AG04449 (cell line): ENCODE measurements around the gene PHC2.

Source experiments
- CTCF ChIA-PET: fragments of 350-600 bp; formaldehyde crosslinking; extraction: SDS; loops from one replicate; lab custom pipeline; 2021; ENCODE audit warnings: antibody characterized with exemption; lab: Yijun Ruan, JAX
- POLR2A ChIA-PET: fragments of 400-600, 350-600 bp; formaldehyde crosslinking; extraction: SDS; loops from one replicate; lab custom pipeline; 2020; ENCODE audit warnings: antibody characterized with exemption, inconsistent platforms; lab: Yijun Ruan, JAX
- DNase-seq: peaks from one replicate; pipeline ENCODE4 v3.0.0-alpha.2; 2010; ENCODE audit warnings: low read depth, low spot score
- H3K4me3 ChIP-seq: 2 replicates; pipeline ENCODE4 v1.5.1; 2011; ENCODE audit warnings: low read depth, mild to moderate bottlenecking, control low read depth, low read length
- CTCF ChIP-seq: IDR thresholded peaks from one replicate; pipeline ENCODE4 v1.5.1; 2011; ENCODE audit warnings: mild to moderate bottlenecking, moderate library complexity, low read length, control low read depth, inconsistent platforms; ENCODE audit not compliant: insufficient read depth; ENCODE audit errors: missing control alignments

Gene PHC2

DNA sequence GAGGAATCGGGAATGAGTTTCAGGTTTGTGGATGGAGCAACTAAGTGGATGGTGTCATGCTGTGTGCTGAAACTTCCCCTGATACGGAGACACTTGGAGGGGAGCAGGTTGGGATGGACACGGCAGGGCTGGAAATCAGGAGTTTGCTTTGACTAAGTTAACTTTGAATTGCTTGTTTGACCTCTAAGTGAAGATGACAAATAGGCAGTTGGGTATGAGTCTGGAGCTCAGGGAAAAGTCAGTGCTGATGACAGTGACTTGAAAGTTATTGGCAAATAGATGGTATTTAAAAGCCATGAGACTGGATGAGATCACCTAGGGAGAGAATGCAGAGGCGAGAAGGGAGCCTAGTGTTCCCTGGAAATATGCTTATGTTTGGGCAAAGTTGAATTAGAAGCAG is 28.8 kb upstream of the PHC2 start:
- ChIA-PET CTCF (interaction anchor here (0.8 to 7.1 kb wide), 5 partner anchors 10 to 164 kb away, joined by 3 to 124 read pairs (median 21); no protein-coding TSS in a partner anchor), POLR2A (interaction anchor here (0.9 to 1.2 kb wide), 2 partner anchors 12 to 113 kb away, joined by 3 to 4 read pairs; no protein-coding TSS in a partner anchor)

GRCh38 chr1:33456502-33456886 is 25.6 kb upstream of the PHC2 start:
- CTCF ChIA-PET = interaction anchor here (0.6 to 7.1 kb wide), 36 partner anchors 8 to 362 kb away, joined by 3 to 124 read pairs (median 6); partner anchors contain the start of gene A3GALT2
- DNase-seq = no peak
- POLR2A ChIA-PET = interaction anchor here (0.9 kb wide), 1 partner anchor 23 kb away, joined by 3 read pairs; no protein-coding TSS in a partner anchor
- H3K4me3 ChIP-seq = no peak overlapping the region
- TF ChIP-seq CTCF = no peak

More for the DNA sequence above, 28.8 kb upstream of the PHC2 start:
- TF ChIP-seq CTCF = no peak
- peak; percentile 36 for DNase-seq
- H3K4me3 ChIP-seq = no peak overlapping the region

DNA sequence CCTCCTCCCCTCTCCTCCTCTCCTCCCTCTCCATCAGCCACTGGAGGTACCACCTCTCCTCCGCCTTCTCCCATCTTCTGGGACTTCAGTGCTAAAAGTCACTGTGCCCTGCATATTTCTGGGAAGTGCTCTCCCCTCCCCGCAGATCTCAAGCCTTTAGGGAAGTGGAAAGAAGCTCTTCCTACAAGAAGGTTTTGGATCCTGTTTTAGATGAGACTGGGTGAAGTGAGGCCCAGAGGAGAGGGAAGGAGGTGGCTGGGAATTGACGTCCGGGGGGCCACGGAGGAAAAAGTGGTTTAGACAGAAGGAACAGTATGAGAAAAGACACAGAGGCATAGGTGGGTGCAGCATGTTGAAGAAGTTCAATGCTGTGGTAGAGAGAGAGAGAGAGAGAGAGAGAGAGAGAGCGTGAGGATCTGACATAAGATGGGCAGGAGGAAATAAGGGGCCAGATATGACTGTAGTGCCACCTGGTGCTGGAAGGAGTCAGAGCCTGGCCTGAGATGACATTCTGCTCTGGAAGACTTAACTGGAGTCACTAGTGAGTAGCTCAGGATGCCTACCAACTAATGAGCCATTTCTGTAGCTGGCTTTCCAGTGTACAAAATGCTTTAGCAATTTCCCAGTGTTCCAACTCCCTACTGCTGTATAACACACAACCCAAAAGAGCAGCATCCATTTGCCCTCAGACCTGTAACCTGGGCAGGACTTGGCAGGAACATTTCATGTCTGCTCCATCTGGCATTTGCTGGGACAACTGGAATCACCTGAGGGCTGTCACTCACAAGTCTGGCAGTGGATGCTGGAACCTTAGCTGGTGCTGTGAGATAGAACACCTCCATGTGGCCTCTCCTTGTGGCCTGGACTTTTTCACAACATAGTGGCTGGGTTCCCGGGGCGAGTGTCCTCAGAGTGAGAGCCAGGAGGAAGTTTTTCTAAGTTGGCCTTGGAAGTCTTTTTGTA is 24.9 kb upstream of the PHC2 start:
- ChIA-PET POLR2A (interaction anchor here (0.9 kb wide), 1 partner anchor 22 kb away, joined by 3 read pairs; no protein-coding TSS in a partner anchor), CTCF (interaction anchor here (0.6 to 7.1 kb wide), 41 partner anchors 8 to 361 kb away, joined by 3 to 124 read pairs (median 5); partner anchors contain the start of genes A3GALT2 and PHC2)
- DNase-seq = peak; percentile 77
- peak; percentile 87 for TF ChIP-seq CTCF
- H3K4me3 ChIP-seq = no peak overlapping the region

- ChIA-PET CTCF (interaction anchor here (0.7 to 7.1 kb wide), 27 partner anchors 9 to 360 kb away, joined by 3 to 124 read pairs (median 6); partner anchors contain the start of genes A3GALT2 and PHC2), POLR2A (no interaction called here)
- TF ChIP-seq CTCF = no peak
- H3K4me3 ChIP-seq = no peak overlapping the region
- DNase-seq = no peak
Observed at GRCh38 chr1:33454646-33455282, 23.9 kb upstream of the PHC2 start.

DNA sequence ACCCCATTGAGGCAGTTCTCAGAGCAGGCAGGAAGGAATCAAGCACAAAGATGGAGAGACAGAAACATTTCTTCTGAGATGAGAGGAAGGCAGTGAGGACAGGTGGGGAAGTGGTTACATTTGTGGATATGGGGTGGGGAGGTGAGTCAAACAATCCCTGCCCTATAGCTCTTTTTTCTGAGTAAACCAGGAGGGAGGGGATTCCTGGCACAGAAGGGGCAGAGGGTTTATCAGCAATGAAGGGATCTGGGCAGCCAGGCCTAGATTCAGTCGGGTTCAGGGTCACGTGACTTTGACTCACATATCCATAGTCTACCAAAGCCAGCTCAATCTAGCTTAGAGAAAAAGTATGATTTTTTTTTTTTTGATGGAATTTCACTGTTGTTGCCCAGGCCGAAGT is 15.7 kb upstream of the PHC2 start:
- ChIA-PET POLR2A (no interaction called here), CTCF (interaction anchor here (1.0 to 12.4 kb wide), 6 partner anchors 11 to 151 kb away, joined by 3 to 124 read pairs (median 6); no protein-coding TSS in a partner anchor)
- DNase-seq = no peak
- TF ChIP-seq CTCF = no peak
- no peak overlapping the region for H3K4me3 ChIP-seq
